Embryonic facial prominence (tissue), 1 donor: Measurements from ENCODE around the gene GRAP2.
"Not testable (repeated sequence)": the region's sequence is repeated elsewhere in the genome, so short reads cannot be mapped to it uniquely, and the experiment has no call there.

Source experiments
- DNase-seq: peaks from one replicate; pipeline ENCODE4 v3.0.0-alpha.2; 2016; ENCODE audit errors: extremely low spot score

The GRAP2 gene

DNA sequence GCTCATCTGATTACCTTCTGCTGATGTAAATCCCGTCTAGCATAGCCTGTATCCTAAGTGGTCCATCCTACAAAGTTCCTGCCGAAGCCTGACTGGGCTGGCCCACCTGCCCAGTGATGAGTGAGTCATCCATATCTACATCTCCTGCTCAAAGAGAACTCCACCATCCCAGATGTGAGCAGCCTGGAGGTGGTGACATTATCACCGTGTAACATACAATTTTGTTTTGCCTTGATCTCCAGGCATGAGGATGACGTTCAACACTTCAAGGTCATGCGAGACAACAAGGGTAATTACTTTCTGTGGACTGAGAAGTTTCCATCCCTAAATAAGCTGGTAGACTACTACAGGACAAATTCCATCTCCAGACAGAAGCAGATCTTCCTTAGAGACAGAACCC is 64.9 kb downstream of the GRAP2 start:
- no peak for DNase-seq

DNA sequence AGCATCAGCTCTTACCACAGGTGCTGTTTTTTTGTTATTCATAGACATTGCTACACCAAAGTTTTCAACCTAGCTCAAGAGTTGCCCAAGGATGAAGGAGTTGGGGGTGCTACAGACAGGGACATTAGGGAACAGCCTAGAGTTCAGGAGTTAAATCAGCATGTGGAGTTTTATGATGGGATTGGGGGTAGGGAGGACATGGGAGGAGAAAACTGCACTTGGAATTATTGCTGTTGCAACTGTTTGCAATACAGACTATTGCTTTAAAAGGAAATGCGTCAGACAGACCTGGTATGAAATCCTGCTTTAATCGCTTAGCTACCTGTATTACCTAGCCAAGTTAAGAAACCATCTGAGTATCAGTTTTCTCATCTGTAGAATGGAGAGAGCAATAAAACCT is 65.6 kb downstream of the GRAP2 start:
- no peak for DNase-seq

DNA sequence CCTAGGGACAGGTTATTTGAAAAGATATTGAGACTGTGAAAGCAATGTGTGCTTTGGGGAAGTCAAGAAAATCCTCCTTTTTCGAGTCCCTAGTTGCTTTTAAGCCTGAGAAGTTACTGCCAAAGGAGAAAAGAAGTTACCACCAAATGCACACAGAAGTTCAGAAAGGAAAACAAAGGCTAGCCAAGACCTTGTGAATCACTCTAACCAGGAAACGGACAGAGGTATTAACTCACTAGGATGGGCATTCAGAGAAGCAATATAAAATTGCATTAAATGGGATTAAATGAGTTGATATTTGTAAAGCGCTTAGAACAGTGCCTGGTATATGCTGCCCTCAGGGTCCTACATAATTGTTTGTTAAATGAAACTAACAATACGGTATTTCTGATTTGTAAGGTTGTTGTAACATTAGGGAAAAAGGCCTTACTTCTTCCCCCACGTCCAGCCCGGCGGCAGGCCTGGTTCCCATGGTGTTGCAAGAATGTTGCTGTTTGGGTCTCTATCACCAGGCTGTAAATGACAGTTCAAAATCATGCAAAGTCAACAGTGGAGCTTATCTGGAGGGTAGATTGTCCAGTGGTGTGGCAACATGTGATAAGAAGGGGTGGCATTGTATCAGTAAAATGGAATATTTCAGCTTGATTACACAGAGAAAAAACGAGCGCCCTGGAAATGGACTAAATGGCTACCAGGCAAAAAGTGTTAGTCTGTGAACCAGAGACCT is 66.4 kb downstream of the GRAP2 start:
- DNase-seq, result no peak

DNA sequence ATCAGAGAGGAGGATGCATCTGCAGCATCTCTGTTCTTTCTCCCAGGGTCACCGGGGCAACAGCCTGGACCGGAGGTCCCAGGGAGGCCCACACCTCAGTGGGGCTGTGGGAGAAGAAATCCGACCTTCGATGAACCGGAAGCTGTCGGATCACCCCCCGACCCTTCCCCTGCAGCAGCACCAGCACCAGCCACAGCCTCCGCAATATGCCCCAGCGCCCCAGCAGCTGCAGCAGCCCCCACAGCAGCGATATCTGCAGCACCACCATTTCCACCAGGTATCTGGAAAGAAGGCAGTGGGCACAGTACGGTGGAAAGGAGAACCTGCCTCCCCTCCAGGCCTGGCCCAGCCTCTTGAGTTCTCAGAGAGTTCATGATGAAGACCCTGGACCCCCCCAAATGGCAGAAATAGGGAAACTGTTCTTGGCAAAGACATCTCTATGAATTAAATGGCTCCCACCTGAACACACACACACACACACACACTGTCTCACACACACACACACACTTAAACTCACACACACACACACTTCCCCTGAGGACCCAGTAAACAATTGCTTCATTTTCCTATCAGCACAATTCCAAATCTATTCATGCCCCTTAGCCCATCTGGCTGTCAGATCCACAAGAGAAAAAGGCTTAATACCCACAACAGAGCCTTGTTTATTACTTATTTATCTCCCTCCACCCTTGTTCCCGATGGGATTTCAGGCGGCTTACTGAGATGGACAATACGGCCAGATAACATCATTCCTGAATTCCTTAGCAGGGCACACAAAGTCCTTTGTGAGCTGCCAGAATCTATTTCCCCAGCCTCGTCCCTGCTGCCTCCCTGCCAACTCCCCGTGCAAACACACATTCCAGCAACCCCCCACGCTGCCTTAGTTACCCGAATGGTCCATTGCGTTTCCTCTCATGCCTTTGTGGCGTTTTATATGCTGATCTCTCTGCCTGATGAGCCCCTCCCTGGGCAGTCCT is 67.4 kb downstream of the GRAP2 start:
- no peak for DNase-seq

DNA sequence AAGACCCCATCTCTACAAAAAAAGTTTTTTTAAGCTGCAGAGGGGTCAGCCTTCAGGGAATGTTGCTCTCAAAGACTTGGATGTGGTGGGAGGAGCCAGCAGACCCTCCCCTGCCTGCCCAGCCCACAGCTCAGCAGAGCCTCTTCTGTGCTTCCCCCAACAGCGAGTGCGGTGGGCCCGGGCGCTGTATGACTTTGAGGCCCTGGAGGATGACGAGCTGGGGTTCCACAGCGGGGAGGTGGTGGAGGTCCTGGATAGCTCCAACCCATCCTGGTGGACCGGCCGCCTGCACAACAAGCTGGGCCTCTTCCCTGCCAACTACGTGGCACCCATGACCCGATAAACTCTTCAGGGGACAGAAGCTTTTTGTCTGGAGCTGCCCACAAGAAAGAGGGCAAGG is 69.9 kb downstream of the GRAP2 start:
- DNase-seq, result no peak

DNA sequence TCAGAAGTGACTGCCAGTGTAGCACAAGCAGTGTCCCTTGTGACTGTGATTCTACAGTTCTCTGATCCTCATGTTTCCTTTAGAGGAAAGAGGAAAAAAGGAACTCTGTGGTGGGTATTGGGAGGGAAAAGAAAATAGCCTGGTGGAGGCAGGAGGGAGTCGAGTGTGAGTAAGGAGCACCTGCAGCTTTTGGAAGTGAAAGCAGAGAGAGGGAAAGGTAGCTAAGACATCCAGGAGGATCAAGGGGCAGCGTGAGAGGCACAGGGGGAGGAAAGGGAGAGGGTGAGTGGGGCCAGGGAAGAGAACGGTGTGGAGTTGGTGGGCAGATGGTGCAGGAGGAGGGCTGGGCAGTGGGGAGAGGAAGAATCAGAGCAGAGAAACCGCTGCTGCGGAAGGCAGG is 71.8 kb downstream of the GRAP2 start:
- DNase-seq, result no peak

DNA sequence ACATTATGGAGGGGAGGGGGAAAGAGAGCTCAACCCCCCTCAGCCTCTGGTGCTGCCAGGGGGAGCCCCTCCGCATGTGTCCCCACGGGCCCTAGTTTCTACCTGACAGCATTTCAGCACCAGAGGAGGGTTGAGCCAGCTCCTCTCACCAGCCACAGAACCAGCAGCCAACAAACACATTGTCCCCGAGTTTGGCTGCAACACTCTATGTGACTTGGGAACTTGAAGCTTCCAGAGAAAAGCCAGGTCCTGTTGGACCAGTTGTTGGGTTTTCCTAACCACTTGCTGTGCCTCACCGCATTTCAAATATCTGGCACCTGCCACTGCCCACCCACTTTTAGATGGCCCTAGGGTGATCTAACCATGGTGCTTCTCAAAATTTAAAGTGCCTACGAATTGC is 72.8 kb downstream of the GRAP2 start:
- DNase-seq, result no peak

DNA sequence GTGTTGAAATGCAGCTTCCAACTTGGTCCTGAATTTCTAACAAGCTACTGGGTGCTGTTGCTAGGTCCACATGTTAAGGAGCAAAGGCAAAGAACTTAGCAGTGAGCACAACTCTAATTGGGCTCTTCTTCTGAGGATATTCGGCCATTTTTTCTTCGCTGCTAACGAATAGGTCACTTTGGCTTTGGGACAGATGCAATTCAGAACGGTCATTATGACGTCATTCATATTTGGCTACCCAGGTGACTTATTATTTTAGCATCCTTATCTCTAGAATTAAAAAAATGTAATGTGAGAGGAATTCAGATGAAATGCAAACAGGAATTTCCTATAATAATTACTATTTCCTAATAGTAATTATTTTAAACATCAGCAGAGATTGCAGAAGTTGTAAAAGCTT is 73.2 kb downstream of the GRAP2 start:
- no peak for DNase-seq

DNA sequence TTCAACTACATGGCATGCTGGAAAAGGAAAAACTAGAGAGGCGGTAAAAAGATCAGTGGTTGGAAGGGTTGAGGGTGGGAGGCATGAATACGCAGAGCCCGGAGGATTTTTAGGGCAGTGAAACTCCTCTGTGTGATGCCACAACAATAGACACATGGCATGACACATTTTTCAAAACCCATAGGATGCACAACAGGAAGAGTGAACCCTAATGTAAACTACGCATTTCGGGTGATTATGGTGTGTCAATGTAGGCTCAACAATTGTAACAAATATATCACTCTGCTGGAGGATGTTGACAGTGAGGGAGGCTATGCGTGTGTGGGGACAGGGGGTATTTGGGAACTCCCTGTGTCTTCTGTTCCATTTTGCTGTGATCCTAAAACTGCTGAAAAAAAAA is 78.2 kb downstream of the GRAP2 start:
- DNase-seq, result no peak

DNA sequence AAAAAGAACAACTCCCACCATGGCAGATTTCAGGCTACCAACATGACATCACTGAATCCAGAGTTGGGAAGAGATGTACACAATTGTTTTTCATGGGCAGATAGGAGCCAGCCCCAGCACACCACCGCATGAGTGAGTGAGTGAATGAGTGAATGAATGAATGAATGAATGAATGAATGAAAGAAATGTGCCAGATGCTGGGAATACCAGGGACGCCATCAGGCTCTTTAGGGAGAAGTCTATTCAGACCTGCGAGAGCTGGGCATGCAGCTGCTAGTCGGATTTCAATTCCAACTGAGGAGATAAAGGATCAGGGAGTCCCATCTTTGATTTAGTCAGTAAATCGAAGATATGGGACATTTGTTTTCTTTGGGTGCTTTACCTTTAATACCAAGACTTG is 78.6 kb downstream of the GRAP2 start:
- DNase-seq, result no peak

DNA sequence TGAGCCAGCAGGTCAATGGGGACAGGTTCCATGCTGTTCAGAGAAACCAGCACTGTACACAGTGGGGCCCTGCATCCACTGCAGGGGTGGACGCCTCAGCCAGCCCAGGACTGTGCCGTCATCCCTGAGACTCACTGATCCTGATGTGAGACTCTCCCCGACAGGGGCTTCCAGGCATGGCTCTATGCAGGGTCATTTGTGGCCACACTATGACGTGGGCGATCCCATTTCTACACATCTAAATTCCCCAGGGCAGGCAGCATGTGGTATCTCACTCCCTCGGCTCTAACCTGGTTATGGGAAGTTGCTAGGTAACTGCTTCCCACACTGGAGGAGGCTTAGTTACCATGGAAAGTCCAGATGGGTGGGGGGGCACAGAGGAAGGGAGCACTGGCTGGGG is 79.7 kb downstream of the GRAP2 start:
- DNase-seq, result no peak

DNA sequence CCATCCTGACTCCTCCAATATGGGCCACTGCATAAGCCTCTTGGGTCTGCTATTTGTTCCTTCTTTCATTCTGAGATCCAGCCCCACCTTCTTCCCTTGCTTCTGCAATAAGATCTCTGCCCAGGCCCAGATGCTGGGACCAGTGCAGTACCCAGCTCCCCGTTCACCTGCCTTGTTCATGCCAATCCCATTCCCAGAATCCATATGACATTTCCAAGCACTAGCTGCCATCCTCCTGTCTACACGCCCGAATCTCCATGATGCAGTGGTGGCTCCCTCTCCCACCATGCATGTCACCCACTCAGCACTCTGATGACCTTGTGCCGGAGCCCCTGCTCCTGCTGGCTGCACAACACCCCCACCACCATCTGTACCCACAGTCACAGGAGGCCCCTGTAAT is 82.5 kb downstream of the GRAP2 start:
- no peak for DNase-seq

DNA sequence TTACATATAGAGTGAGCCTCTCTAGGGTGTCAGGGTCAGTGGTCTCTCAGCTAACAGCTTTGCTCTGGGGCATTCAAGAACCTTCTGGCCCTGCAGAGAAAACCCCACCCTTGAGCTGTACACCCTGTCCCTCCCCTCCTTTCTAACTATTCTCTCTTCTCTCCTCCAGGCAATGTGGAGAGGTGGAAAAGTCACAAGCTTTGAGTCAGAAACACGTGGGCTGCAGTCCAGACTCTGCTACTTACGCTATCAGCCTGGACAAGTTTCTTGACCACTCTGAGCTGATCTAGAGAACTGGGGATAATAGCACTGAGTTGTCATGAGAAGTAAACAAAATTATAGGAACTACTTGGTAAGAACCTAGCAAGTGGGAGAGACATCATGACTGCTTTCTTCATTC is 83.1 kb downstream of the GRAP2 start:
- DNase-seq, result no peak

DNA sequence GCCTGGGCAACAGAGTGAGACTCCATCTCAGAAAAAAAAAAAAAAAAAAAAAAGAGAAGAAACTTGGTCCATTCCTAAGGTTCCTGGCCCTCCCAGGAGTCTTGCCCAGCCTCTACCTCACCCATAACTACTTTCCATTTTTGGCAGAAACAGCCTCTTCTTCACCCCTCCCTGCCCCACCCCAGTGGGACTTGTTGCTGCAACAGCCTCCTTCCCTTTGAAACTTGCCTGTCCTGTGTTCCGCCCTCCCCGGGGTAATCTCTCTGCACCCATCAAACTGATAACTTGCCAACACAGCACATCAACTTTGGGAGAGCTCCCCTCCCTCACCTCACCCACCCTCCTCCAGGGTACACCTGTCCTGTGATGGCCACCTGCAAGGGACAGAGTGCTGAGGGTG is 83.9 kb downstream of the GRAP2 start:
- DNase-seq, result no peak

DNA sequence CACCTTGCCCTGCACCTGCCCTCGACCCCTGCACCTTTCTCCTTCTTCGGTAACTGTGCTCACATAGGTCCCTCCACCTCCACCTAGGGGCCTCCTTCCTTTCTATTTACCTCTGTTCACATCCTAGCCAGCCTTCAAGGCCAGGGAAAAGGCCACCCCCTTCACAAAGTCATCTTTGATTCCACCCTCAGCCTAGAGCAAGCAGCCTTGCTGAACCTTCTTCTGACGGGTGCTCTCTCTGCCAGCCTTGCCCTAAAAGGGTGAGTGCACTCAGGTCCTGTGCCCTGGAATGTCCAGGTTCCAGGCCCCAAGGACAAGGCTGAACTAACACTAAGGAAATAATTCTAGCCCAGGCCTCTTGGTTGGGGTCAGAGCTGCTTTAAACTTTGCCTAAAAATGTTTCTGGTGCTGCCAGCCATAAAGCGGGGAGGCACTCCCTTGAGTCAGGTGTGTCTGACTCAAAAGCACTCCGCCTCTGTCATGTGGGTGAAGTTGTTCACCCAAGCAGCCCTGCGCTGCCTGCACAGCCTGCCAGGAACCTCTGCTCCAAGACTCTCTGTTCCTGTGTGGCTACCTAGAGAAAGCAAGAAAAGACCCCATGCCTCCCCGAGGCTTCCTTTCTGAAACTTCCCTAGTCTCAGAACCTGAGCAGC is 84.6 kb downstream of the GRAP2 start:
- no peak for DNase-seq

DNA sequence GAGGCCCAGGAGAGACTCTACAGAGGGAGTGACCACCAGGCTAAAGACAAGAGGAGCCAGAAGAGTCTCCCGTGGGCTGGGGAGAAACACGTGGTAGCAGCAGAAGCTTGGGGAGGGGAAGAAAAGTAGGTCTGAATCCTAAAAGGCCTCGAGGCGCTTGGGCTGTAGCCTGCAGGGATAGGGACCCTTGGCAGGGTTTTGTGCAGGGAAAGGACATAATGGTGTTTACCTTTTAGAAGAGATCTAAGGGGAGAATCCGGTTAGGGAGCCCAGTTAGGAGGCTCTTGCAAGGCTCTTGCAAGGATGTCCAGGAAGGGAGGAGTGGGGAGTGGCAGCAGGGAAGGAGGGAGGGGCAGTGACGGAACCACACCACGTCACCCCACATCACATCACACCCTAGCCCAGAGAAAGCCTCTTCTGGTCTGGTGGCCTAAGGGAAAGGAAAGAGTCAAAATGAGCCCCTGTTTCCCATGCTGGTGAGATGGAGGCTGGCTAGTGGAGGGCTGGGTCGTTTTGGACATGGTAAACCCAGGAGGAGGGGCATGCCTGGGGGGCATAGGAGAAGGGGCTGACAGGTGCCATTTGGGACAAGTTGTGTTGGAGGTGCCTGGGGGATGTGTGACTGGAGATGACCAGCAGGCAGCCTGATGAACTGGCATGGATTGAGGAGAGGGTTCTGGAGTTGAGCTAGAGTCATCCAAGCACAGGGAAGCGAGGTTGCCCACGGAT is 87.7 kb downstream of the GRAP2 start:
- DNase-seq, result no peak

DNA sequence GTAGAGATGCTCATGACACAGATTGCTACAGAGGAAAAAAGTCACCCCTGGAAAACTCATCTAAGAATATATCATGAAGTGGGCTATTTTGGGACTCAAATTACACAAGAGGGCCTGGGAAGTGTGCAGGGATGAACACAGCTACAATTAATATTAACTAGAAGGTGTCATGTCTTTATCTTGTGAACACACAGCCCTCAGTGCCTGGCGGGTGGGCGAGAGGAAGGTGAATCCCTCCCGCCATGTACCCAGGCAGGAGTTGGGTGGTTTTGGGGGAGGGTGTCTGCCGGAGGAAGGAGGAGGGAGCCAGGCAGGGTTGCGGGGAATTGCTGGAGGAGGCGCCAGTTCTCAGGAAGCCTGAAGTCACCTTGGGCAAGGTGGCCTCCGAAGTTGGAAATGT is 88.7 kb downstream of the GRAP2 start:
- DNase-seq, result no peak

DNA sequence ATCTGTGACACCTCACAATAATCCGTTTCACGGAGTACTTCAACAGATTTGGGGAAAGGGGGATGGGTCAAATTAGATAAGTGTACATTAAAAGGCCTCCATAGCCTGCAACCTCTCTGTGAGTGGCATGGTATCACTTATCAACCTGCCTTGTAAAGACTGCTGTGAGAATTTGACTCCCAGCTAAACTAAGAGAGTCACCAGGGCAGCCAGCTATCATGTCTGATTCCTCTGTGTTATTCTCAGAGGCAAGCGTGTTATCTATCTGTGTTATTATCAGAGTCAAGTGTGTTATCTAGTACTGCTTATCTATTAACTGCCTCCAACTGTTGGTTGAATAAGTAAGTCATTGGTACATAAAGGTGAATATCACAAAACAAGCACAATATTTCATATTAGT is 89.8 kb downstream of the GRAP2 start:
- DNase-seq, result no peak

DNA sequence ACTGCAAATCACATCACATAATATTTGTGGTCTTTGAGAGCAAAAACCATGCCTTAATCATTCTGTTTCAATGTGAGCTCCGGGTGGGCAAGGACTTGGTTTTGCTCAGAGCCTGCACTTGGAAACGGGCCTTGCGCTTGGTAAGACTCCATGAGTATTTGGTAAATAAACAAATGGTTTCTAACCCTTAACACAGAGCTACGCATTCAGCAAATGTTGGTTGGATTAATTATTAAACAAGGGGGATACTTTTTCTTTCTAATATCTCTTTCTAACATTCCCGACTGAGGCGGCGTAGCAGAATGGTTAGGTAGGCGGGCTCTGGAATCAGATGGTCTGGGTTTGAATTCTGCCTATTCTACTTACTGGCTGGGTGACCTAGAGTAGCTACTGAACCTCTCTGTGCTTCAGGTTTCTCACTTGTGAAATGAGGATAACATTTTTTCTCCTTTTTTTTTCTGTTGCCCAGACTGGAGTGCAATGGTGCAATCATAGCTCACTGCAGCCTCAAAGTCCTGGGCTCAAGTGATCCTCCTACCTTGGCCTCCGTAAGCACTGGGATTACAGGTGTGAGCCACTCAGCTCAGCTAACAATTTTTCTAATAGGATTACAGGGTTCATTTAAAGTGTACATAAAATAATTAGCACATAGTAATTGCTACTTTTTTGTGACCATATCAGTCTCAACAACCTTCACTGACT is 90.4 kb downstream of the GRAP2 start:
- no peak for DNase-seq

DNA sequence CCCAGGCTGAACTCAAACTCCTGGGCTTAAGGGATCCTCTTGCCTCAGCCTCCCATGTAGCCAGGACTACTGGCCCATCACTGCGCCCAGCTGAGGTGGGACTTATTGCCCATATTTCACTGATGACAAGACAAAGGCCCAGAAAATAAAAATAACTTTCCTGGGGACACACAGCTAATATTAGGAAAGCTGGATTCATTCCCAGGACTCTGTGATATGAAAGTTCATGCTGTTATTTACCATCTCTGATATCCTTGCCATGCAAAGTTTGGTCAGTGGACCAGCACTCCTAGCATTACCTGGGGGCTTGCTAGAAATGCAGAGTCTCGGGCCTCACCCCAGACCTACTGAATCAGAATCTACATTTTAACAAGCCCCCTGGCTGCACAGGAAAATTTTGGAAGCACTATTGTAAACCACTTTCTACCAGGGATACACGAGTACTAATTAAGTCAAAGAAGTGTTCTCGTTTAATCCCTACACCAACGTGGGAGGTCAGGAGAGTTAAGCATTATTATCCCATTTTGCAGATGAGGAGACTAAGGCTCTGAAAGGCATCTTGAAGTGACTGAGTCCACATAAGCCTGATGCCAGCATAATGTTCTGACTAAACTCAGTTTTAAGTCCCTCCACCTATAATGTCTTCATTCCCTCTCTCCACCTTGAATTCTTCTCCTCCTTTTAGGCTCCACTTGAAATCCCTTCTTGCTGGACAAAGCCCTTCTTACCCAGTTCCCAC is 91.4 kb downstream of the GRAP2 start:
- DNase-seq, result no peak

DNA sequence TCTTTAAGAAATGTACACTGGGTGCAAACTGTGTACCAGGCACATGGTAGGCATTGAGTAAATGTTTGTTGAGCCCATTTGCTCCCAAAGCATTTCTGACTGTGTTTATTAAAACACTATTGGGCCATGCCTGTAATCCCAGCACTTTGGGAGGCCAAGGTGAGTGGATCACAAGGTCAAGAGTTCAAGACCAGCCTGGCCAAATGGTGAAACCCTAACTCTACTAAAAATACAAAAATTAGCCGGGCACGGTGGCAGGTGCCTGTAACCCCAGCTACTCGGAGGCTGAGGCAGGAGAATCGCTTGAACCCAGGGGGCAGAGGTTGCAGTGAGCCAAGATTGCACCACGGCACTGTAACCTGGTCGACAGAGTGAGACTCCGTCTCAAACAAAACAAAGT is 92.0 kb downstream of the GRAP2 start:
- DNase-seq, result not testable (repeated sequence)
